Measurements from ENCODE around the gene CFAP45.
"Not testable (repeated sequence)": the region's sequence is repeated elsewhere in the genome, so short reads cannot be mapped to it uniquely, and the experiment has no call there.

DNA sequence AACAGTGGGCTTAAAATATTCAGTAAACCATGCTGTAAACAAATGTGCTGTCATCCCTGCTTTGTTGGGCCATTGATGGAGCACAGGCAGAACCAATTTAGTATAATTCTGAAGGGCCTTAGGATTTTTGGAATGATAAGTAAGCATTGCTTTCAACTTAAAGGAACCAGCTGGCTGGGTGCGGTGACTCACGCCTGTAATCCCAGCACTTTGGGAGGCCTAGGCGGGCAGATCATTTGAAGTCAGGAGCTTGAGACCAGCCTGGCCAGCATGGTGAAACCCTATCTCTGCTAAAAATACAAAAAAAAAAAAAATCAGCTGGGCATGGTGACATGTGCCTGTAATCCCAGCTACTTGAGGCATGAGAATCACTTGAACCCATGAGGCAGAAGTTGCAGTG is 4.1 kb upstream of the CFAP45 start:
- TF ChIP-seq, protein P1, sequence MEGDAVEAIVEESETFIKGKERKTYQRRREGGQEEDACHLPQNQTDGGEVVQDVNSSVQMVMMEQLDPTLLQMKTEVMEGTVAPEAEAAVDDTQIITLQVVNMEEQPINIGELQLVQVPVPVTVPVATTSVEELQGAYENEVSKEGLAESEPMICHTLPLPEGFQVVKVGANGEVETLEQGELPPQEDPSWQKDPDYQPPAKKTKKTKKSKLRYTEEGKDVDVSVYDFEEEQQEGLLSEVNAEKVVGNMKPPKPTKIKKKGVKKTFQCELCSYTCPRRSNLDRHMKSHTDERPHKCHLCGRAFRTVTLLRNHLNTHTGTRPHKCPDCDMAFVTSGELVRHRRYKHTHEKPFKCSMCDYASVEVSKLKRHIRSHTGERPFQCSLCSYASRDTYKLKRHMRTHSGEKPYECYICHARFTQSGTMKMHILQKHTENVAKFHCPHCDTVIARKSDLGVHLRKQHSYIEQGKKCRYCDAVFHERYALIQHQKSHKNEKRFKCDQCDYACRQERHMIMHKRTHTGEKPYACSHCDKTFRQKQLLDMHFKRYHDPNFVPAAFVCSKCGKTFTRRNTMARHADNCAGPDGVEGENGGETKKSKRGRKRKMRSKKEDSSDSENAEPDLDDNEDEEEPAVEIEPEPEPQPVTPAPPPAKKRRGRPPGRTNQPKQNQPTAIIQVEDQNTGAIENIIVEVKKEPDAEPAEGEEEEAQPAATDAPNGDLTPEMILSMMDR (IDR thresholded peaks at IDR 0.05) = not testable (repeated sequence)
- TF ChIP-seq POLR2A (IDR thresholded peaks at IDR 0.05) = not testable (repeated sequence)
